Panc1 (cell line): ENCODE measurements around the gene ZNF652. TPM values are rescaled to one million over a fixed set of nuclear protein-coding genes. Genes with fewer than 3 reads are reported as not detected.

Experiments
- ATAC-seq: fragments of 200-7000 bp; cut with Tn5 transposase; 2 replicates; pipeline ENCODE4 v1.9.1; 2020; ENCODE audit warnings: mild to moderate bottlenecking, moderate library complexity
- BruUV-seq: library from RNA; stranded (reverse); fragments of 400-500 nt; replicated peaks from 2 replicates; lab custom pipeline; 2021; lab: Mats Ljungman, UMichigan
- CTCF ChIA-PET: fragments of 300-600 bp; sonication (Branson Sonifier 250); formaldehyde crosslinking; loops from one replicate; lab custom pipeline; 2022; ENCODE audit warnings: antibody characterized with exemption; lab: Charles Lee
- POLR2A ChIA-PET: fragments of 300-600 bp; sonication (Branson Sonifier 250); formaldehyde crosslinking; loops from one replicate; lab custom pipeline; 2022; ENCODE audit warnings: antibody characterized with exemption; lab: Charles Lee
- DNase-seq: peaks from one replicate; pipeline ENCODE4 v3.0.0-alpha.2; 2010; ENCODE audit warnings: low read depth, low spot score
- H3K27ac ChIP-seq: 2 replicates; pipeline ENCODE4 v1.5.1; 2011; ENCODE audit warnings: mild to moderate bottlenecking, low read length, inconsistent platforms
- H3K27me3 ChIP-seq: fragments of 200-500 bp; sonication (Bioruptor generic); 2 replicates; pipeline ENCODE4 v1.6.0; 2014; ENCODE audit warnings: low read length, inconsistent platforms; ENCODE audit not compliant: control insufficient read depth, insufficient read depth
- H3K36me3 ChIP-seq: fragments of 200-500 bp; sonication (Bioruptor generic); 2 replicates; pipeline ENCODE4 v1.5.1; 2014; ENCODE audit warnings: inconsistent platforms, mild to moderate bottlenecking, low read length, moderate library complexity; ENCODE audit not compliant: control insufficient read depth, insufficient read depth
- H3K4me1 ChIP-seq: 2 replicates; pipeline ENCODE4 v1.5.1; 2011; ENCODE audit warnings: inconsistent platforms, mild to moderate bottlenecking, low read length, moderate library complexity; ENCODE audit not compliant: control insufficient read depth, insufficient read depth
- H3K4me3 ChIP-seq, 2 experiments: 2 replicates each; pipeline ENCODE4 v1.5.1; 2011 to 2012; ENCODE audit warnings: low read depth in 2 of 2, low read length in 2 of 2, mild to moderate bottlenecking in 2 of 2, inconsistent platforms in 1 of 2, moderate library complexity in 1 of 2
- H3K9me3 ChIP-seq: fragments of 200-500 bp; sonication (Bioruptor generic); 2 replicates; pipeline ENCODE4 v1.5.1; 2014; ENCODE audit warnings: low read depth, mild to moderate bottlenecking, inconsistent platforms, low read length, moderate library complexity; ENCODE audit not compliant: control insufficient read depth, insufficient read depth
- CTCF ChIP-seq: fragments of 450-650 bp; IDR thresholded peaks from 2 replicates; pipeline ENCODE4 v1.5.1; 2017; ENCODE audit warnings: mild to moderate bottlenecking
- POLR2AphosphoS5 ChIP-seq: IDR thresholded peaks from 2 replicates; pipeline ENCODE4 v1.6.1; 2012; ENCODE audit warnings: mild to moderate bottlenecking, low read depth, low read length, moderate library complexity
- SIN3A ChIP-seq: IDR thresholded peaks from 2 replicates; pipeline ENCODE4 v1.6.1; 2012; ENCODE audit warnings: low read depth, mild to moderate bottlenecking, low read length, moderate library complexity, borderline replicate concordance; ENCODE audit not compliant: insufficient read depth
- TCF7L2 ChIP-seq: IDR thresholded peaks from 2 replicates; pipeline ENCODE4 v1.6.1; 2011; ENCODE audit warnings: mild to moderate bottlenecking, low read depth, low read length, inconsistent platforms
- in situ Hi-C: cut with HindIII; loops from 2 replicates; pipeline ENCODE4 v1.10.0; 2016; ENCODE audit warnings: low sequenced_read_pairs, low pct_unique_long_range_greater_than_20kb
- intact Hi-C: fragments of 100-400 bp; cut with micrococcal nuclease; formaldehyde crosslinking; loops from one replicate; pipeline ENCODE4 v1.10.0; 2022; ENCODE audit not compliant: unreplicated experiment
- total RNA-seq: library from RNA; stranded (reverse); gene quantifications from one replicate; pipeline ENCODE4 v1.2.1, GENCODE V29; 2021; ENCODE audit not compliant: unreplicated experiment
- TF ChIP-seq, protein P1 (sequence below), 2 experiments: IDR thresholded peaks; 2 replicates each; pipeline ENCODE4 v1.6.1; 2011 to 2012; ENCODE audit warnings: low read depth in 2 of 2, control low read depth in 1 of 2, low read length in 1 of 2, mild to moderate bottlenecking in 1 of 2, moderate library complexity in 1 of 2; ENCODE audit not compliant: insufficient read depth in 1 of 2

ZNF652 gene
- total RNA-seq, 1 experiment from 2014 or later, result 42.4 TPM

DNA sequence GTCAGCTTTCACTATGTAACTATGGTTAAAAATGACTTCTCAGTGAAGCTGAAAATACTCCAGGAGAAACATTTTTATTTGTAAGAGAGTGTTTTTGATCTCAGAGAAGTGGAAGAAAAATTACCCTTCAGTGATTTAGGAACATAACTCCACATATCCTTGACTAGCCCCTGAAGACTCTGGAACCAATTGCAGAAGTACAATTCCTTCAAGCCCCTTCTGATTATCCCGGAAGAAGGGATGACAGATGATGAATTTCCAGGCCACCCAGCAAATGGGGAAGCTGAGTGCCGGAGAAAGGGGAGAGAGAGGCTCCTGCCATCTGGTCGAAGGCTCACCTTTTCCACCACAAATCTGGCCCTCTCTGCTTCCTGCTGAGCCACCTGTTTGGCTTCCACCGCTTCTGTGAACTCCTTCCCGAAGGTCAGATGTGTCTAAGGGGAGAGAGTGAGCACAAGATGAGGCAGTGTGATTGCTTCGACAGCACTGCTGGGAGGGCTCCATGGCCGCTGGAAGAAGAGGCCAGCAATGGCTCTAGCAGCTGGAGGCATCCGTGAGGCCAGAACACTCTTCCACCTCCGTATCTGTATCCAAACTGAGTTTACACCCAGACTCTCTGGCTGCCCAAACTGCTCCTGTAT is 44.5 kb upstream of the ZNF652 start:
- H3K27me3 ChIP-seq, result no peaks in the 10 kb centered on the region
- intact Hi-C loops (loop anchor here (2.0 kb wide), 1 partner anchor 150 kb away; no protein-coding TSS in a partner anchor), in situ Hi-C loops (no loop called here)
- BruUV-seq, result no TSS peak
- no peaks in the 10 kb centered on the region for H3K9me3 ChIP-seq
- H3K4me1 ChIP-seq, result 0 out of 2 replicates have a peak, but pooled peaks cover 4% of the 10 kb centered on the region
- ChIA-PET POLR2A (no interaction called here), CTCF (no interaction called here)
- H3K36me3 ChIP-seq, result peaks cover 33% of the 10 kb centered on the region
- no peak for TF ChIP-seq CTCF
- TF ChIP-seq SIN3A, result no peak
- TF ChIP-seq, protein P1, sequence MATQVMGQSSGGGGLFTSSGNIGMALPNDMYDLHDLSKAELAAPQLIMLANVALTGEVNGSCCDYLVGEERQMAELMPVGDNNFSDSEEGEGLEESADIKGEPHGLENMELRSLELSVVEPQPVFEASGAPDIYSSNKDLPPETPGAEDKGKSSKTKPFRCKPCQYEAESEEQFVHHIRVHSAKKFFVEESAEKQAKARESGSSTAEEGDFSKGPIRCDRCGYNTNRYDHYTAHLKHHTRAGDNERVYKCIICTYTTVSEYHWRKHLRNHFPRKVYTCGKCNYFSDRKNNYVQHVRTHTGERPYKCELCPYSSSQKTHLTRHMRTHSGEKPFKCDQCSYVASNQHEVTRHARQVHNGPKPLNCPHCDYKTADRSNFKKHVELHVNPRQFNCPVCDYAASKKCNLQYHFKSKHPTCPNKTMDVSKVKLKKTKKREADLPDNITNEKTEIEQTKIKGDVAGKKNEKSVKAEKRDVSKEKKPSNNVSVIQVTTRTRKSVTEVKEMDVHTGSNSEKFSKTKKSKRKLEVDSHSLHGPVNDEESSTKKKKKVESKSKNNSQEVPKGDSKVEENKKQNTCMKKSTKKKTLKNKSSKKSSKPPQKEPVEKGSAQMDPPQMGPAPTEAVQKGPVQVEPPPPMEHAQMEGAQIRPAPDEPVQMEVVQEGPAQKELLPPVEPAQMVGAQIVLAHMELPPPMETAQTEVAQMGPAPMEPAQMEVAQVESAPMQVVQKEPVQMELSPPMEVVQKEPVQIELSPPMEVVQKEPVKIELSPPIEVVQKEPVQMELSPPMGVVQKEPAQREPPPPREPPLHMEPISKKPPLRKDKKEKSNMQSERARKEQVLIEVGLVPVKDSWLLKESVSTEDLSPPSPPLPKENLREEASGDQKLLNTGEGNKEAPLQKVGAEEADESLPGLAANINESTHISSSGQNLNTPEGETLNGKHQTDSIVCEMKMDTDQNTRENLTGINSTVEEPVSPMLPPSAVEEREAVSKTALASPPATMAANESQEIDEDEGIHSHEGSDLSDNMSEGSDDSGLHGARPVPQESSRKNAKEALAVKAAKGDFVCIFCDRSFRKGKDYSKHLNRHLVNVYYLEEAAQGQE (IDR thresholded peaks at IDR 0.05; ENCODE audit: insufficient read depth in 1 of 2, low read depth in 2 of 2, low read length in 1 of 2), result no peak
- TF ChIP-seq POLR2AphosphoS5, result no peak
- no peak for TF ChIP-seq TCF7L2
- no peak overlapping the region for H3K27ac ChIP-seq
- no peak for DNase-seq
- no peak overlapping the region for H3K4me3 ChIP-seq
- ATAC-seq, result no peak

- POLR2A ChIA-PET, result no interaction called here
- BruUV-seq, result no TSS peak
- peaks cover 25% of the 10 kb centered on the region for H3K36me3 ChIP-seq
- no peaks in the 10 kb centered on the region for H3K27me3 ChIP-seq
- DNase-seq (no peak), ATAC-seq (no peak)
- CTCF ChIA-PET, result no interaction called here
- in situ Hi-C loops (no loop called here), intact Hi-C loops (no loop called here)
- H3K9me3 ChIP-seq, result no peaks in the 10 kb centered on the region
- 0 out of 2 replicates have a peak, but pooled peaks cover 4% of the 10 kb centered on the region for H3K4me1 ChIP-seq
- no peak for TF ChIP-seq TCF7L2
- no peak for TF ChIP-seq SIN3A
- TF ChIP-seq, protein P1 (IDR thresholded peaks at IDR 0.05; ENCODE audit: insufficient read depth in 1 of 2, low read depth in 2 of 2, low read length in 1 of 2), result no peak
- TF ChIP-seq CTCF, result no peak
- TF ChIP-seq POLR2AphosphoS5, result no peak
- H3K4me3 ChIP-seq, result no peak overlapping the region
- H3K27ac ChIP-seq, result no peak overlapping the region
Measured at GRCh38 chr17:49404906-49405305, 42.9 kb upstream of the ZNF652 start.
